ENCODE results near the gene FAM216B.
A peak's percentile ranks its signal among the peaks of the same experiment; 100 is the strongest.

FAM216B gene

DNA sequence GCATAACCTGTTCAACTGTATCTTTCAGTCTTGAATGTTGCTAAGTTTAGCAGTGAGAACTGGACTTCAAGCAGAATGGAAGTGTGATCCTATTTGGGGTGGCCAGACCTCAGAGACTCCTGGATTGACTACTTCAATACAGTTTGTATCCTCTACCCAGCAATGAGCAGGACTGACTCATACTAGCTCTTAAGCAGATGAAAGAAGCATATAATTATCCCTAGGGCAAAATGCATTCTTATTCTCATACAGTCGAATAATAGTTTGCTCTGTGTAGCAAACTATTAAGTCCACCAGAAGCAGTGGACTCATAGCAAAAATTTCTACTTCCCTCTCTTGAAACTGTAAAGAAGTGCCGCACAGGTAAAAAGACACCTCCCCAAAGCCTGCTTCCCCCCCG lies 46.4 kb upstream of the FAM216B start:
- H3K36me3 ChIP-seq (ENCODE audit: insufficient read depth, low read length) = no peaks in the 10 kb centered on the region
- H3K9me3 ChIP-seq (ENCODE audit: insufficient read depth, low read depth, low read length) = no peaks in the 10 kb centered on the region
- H3K79me2 ChIP-seq (ENCODE audit: insufficient read depth, low read length) = no peaks in the 10 kb centered on the region
- H3K9me2 ChIP-seq (replicated peaks; ENCODE audit: low read depth, low read length) = no peaks in the 10 kb centered on the region
- H3K4me1 ChIP-seq (ENCODE audit: insufficient read depth, low read length, poor library complexity, severe bottlenecking) = peaks cover 3% of the 10 kb centered on the region
- TF ChIP-seq, protein P1, sequence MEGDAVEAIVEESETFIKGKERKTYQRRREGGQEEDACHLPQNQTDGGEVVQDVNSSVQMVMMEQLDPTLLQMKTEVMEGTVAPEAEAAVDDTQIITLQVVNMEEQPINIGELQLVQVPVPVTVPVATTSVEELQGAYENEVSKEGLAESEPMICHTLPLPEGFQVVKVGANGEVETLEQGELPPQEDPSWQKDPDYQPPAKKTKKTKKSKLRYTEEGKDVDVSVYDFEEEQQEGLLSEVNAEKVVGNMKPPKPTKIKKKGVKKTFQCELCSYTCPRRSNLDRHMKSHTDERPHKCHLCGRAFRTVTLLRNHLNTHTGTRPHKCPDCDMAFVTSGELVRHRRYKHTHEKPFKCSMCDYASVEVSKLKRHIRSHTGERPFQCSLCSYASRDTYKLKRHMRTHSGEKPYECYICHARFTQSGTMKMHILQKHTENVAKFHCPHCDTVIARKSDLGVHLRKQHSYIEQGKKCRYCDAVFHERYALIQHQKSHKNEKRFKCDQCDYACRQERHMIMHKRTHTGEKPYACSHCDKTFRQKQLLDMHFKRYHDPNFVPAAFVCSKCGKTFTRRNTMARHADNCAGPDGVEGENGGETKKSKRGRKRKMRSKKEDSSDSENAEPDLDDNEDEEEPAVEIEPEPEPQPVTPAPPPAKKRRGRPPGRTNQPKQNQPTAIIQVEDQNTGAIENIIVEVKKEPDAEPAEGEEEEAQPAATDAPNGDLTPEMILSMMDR (conservative IDR thresholded peaks at IDR 0.05; ENCODE audit: low read length) = no peak
- no peak for TF ChIP-seq EZH2phosphoT487 (IDR thresholded peaks at IDR 0.05; ENCODE audit: borderline replicate concordance)
- no peaks in the 10 kb centered on the region for H3K27me3 ChIP-seq (ENCODE audit: insufficient read depth, low read length, poor library complexity, severe bottlenecking)
- H3K4me3 ChIP-seq (ENCODE audit: low read length, poor library complexity, severe bottlenecking) = no peak overlapping the region
- no peaks in the 10 kb centered on the region for H4K20me1 ChIP-seq (ENCODE audit: insufficient read depth, low read length, poor library complexity, severe bottlenecking)
- no peak overlapping the region for H2AFZ ChIP-seq (ENCODE audit: low read length)
- H3K4me2 ChIP-seq (ENCODE audit: low read depth, low read length, poor library complexity, severe bottlenecking) = no peak overlapping the region
- H3K9ac ChIP-seq (ENCODE audit: low read depth, low read length, poor library complexity, severe bottlenecking) = no peak overlapping the region
- no peaks in the 10 kb centered on the region for H3F3A ChIP-seq (ENCODE audit: low read depth)

DNA sequence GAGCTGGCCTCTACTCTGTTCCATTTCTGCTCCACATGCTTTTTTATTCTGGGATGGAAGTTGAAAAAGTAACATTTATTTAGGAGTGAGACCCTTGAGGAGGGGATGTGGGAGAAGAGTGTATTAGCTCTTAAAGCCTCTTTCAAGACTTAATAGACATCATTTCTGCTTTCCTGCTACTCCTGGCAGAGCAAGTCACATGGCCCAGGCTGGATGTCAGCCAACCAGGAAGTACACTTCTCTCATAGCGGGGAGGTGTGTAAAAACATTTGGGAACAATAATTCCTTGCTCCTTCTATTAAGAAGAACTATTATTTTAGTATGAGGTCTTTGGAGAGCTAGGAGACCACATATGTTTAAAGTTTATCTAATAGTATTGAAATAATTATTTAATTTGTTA lies 40.6 kb upstream of the FAM216B start:
- H4K20me1 ChIP-seq (ENCODE audit: insufficient read depth, low read length, poor library complexity, severe bottlenecking) = no peaks in the 10 kb centered on the region
- H3K9me3 ChIP-seq (ENCODE audit: insufficient read depth, low read depth, low read length) = no peaks in the 10 kb centered on the region
- H3K27me3 ChIP-seq (ENCODE audit: insufficient read depth, low read length, poor library complexity, severe bottlenecking) = no peaks in the 10 kb centered on the region
- H3F3A ChIP-seq (ENCODE audit: low read depth) = no peaks in the 10 kb centered on the region
- H3K79me2 ChIP-seq (ENCODE audit: insufficient read depth, low read length) = no peaks in the 10 kb centered on the region
- TF ChIP-seq EZH2phosphoT487 (IDR thresholded peaks at IDR 0.05; ENCODE audit: borderline replicate concordance) = no peak
- TF ChIP-seq, protein P1 (conservative IDR thresholded peaks at IDR 0.05; ENCODE audit: low read length) = no peak
- no peak overlapping the region for H3K4me3 ChIP-seq (ENCODE audit: low read length, poor library complexity, severe bottlenecking)
- H3K36me3 ChIP-seq (ENCODE audit: insufficient read depth, low read length) = no peaks in the 10 kb centered on the region
- no peak overlapping the region for H3K9ac ChIP-seq (ENCODE audit: low read depth, low read length, poor library complexity, severe bottlenecking)
- peak overlapping the region; percentile 73 for H2AFZ ChIP-seq (ENCODE audit: low read length)
- H3K9me2 ChIP-seq (replicated peaks; ENCODE audit: low read depth, low read length) = no peaks in the 10 kb centered on the region
- H3K4me1 ChIP-seq (ENCODE audit: insufficient read depth, low read length, poor library complexity, severe bottlenecking) = peaks cover 7% of the 10 kb centered on the region
- peak overlapping the region; percentile 2 for H3K4me2 ChIP-seq (ENCODE audit: low read depth, low read length, poor library complexity, severe bottlenecking)

DNA sequence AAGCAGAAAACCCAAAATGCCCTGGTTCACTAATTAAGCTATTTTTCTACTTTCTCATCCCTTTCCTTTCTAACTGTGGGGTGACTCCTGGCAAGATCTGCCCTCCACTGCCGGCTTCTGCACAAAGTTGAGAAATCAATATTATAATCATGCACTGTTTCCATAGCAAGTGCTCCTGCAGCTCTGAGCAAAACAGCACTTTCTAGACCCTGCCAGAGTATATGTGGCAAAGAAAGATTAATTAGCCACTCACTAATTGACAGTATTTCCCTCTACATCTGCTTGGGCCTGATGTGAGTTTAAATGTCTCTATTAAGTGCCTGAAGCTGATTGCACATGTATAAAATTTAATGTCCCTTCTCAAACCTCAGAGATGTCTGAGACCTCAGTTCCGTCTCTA lies 39.5 kb upstream of the FAM216B start:
- Histone ChIP-seq H3F3A (ENCODE audit: low read depth) (no peaks in the 10 kb centered on the region), H2AFZ (ENCODE audit: low read length) (no peak overlapping the region), H3K9ac (ENCODE audit: low read depth, low read length, poor library complexity, severe bottlenecking) (no peak overlapping the region), H3K79me2 (ENCODE audit: insufficient read depth, low read length) (no peaks in the 10 kb centered on the region), H3K9me2 (replicated peaks; ENCODE audit: low read depth, low read length) (no peaks in the 10 kb centered on the region), H3K27me3 (ENCODE audit: insufficient read depth, low read length, poor library complexity, severe bottlenecking) (no peaks in the 10 kb centered on the region), H3K9me3 (ENCODE audit: insufficient read depth, low read depth, low read length) (no peaks in the 10 kb centered on the region), H3K4me2 (ENCODE audit: low read depth, low read length, poor library complexity, severe bottlenecking) (no peak overlapping the region), H3K4me3 (ENCODE audit: low read length, poor library complexity, severe bottlenecking) (no peak overlapping the region), H3K36me3 (ENCODE audit: insufficient read depth, low read length) (no peaks in the 10 kb centered on the region), H4K20me1 (ENCODE audit: insufficient read depth, low read length, poor library complexity, severe bottlenecking) (no peaks in the 10 kb centered on the region), H3K4me1 (ENCODE audit: insufficient read depth, low read length, poor library complexity, severe bottlenecking) (peaks cover 18% of the 10 kb centered on the region)
- TF ChIP-seq, protein P1 (conservative IDR thresholded peaks at IDR 0.05; ENCODE audit: low read length) = no peak
- no peak for TF ChIP-seq EZH2phosphoT487 (IDR thresholded peaks at IDR 0.05; ENCODE audit: borderline replicate concordance)

All from Loucy (cell line).